GM19328 (cell line): Measurements from ENCODE around the gene TRIM62.

Source experiments
- ATAC-seq: cut with Tn5 transposase; IDR thresholded peaks from one replicate; pipeline ENCODE4 v1.9.1; 2021; ENCODE audit warnings: mild to moderate bottlenecking, moderate library complexity; ENCODE audit not compliant: unreplicated experiment

Gene TRIM62

GRCh38 chr1:33180911-33181890 is 642 bp downstream of the TRIM62 start:
- peak; percentile 77 for ATAC-seq

DNA sequence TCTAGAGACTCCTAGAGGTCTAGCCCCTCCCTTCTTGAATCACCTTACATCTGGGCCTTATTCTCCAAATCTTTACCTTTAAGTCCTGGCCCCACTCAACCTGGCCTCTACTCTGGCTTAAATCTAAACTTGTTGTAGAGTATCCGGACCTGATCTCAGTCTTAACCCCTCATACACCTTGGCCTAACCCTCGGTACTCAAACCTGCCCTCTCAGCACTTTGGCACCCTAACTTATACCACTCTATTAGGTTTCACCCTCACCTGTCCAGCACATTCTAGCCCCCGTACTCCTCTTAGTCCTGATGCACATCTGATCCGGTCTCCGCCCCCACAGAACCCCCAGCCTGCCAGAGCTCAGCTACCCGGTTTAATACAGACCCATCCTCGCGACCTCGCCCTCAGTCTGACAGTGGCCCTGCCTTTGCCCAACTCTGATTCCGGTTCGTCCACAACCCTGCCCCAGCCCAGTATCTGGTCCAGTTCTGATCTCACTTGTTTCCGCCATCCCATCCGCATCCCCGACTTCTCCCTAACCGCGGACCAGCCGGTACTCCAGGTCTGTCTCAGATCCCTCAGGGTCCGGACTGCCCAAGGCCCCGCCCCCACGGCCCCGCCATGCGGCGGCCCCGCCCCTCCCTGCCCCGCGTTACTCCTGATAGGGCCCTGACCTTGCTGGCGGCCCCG is 1.5 kb downstream of the TRIM62 start:
- ATAC-seq: no peak

GRCh38 chr1:33178836-33179439 is 2.9 kb downstream of the TRIM62 start:
- ATAC-seq: no peak

- ATAC-seq: no peak
These were observed 3.8 kb downstream of the TRIM62 start for GRCh38 chr1:33177996-33178540.

- ATAC-seq: no peak
These were observed 5.0 kb downstream of the TRIM62 start for GRCh38 chr1:33176887-33177286.

GRCh38 chr1:33176362-33176850 is 5.4 kb downstream of the TRIM62 start:
- ATAC-seq: no peak

GRCh38 chr1:33175865-33176264 is 6.0 kb downstream of the TRIM62 start:
- no peak for ATAC-seq

GRCh38 chr1:33173091-33173490 is 8.8 kb downstream of the TRIM62 start:
- no peak for ATAC-seq

- no peak for ATAC-seq
These were observed 9.6 kb downstream of the TRIM62 start for GRCh38 chr1:33171977-33172813.

DNA sequence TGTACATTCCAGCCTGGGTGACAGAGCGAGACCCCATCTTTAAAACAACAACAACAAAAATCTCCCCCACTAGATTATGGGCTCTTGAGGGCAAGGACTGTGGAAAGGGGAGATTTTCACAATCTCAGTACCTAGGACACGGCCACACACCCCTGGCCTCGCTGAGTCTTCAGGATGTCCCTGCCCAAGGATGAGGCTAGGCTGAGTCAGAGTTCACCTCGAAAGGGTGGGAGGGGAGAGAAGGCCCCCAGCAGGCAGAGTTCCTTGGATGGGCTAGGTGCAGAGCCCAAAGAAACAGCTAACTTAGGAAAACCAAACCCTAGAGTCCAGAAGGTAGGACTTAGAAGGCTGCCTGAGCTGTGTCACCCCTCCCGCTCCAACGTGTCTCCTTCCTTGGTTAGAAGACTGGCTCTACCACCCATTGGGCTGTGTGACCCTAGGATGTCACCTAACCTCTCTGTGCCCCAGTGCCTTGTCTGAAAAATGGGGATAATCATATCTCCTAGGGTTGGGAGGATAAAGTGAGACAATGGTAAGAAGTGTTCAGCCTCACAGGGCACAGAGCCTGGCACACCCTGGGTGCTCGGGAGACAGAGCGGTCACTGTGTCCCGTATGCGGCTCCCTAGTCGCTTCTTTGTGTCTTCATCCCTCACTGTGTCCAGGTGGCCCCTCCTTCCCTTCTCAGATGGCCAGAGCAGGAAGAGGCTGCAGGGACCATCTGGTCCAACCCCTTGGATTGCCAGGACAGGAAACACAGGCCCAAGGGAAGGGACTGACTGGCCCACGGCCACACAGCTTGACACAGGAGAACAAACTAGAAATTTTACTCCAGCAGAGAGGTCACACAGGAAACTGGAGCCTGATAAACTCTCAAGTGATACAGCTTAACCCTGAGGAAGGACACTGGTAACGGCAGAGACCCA is 11.2 kb downstream of the TRIM62 start:
- no peak for ATAC-seq

- ATAC-seq: no peak
These were observed 12.4 kb downstream of the TRIM62 start for GRCh38 chr1:33169290-33170055.

DNA sequence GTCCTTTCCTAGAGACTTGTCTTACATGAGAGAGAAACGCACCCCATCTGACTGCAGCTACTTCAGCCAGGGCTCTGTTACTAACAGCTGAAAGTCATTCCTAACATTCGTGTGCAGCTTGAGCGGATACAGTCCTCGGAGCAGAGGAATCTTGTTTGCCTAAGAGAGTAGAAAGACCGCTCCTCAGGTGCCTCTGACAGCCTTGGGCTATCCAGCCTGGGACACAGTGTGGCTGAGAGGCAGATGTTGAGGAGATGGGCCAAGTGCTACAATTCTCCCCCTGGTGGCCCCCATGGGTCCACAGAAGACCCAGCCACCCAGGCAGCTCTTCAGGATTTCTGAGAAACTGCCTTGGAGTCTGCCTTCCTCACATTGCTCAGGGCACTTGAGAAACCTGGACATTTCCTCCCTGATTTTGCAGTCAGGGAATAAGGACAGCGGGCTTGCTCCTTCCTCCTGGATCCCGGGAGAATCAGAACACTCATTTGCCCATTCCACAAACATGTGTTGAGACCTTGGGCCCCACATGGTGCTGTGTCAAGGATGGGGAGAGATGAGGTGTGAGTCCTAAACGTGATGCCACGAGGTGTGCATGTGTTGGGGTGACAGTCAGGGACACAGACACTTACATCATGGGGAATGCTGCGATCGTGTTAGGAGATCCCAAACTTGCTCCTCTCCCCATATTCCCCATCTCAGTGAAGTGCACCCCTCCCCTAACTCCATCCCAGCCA is 13.1 kb downstream of the TRIM62 start:
- ATAC-seq: no peak

DNA sequence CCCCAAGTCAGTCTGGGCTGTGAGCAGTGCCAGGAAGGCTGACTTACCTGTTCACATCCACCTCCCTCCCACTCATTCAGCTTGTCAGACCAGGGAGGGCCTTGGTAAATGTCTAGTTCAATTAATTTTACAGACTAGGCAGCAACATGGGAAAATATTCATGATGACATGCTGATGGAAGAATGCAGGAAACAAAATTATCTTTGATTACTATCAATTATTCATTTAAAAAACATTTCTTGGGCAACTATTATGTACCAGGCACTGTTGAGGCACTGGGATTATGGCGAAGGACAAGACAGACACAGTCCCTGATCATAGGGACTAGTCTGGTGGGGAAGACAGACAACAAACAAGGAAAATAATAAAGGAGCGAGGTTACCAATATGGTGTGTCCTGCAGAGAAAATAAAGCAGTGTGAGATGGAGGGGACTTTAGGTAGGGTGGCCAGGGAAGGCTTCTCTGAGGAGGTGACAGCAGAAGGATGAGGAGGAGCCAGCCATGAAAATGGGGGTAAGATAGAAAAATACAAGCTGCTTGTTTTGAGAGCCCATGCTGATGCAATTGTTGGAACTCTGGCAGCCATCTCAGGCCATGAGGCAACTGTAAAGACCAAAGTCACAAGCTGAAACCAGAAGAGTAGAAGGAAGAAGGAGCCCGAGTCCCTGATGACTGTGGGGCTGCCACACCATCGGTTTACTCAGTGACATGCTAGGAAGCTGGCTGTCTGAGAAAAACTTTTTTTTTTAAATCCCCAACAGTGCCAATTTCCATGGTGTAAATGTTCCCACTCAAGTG is 14.0 kb downstream of the TRIM62 start:
- no peak for ATAC-seq

- no peak for ATAC-seq
These were observed 16.0 kb downstream of the TRIM62 start for GRCh38 chr1:33165809-33166208.

GRCh38 chr1:33165209-33165608 is 16.6 kb downstream of the TRIM62 start:
- no peak for ATAC-seq

GRCh38 chr1:33163621-33164519 is 18.0 kb downstream of the TRIM62 start:
- ATAC-seq: no peak
